HT-29 (cell line): ENCODE measurements around the gene FOXM1. TPM values are rescaled to one million over a fixed set of nuclear protein-coding genes. Genes with fewer than 3 reads are reported as not detected.

Experiments used
- DNase-seq: peaks from one replicate; pipeline ENCODE4 v3.0.0-alpha.2; 2015; ENCODE audit warnings: low spot score
- total RNA-seq: library from RNA; depleted of rRNA; stranded (reverse); fragments of >200 nt; shearing (Covaris generic); gene quantifications from 2 replicates; pipeline ENCODE4 v1.2.3, GENCODE V29; 2014

Gene FOXM1
- total RNA-seq, 1 experiment from 2014 or later: 77.6 TPM

GRCh38 chr12:2836574-2836973 lies 40.4 kb downstream of the FOXM1 start:
- no peak for DNase-seq

- no peak for DNase-seq
These were observed 41.1 kb downstream of the FOXM1 start for GRCh38 chr12:2835691-2836403.

- DNase-seq: no peak
These were observed 42.1 kb downstream of the FOXM1 start, which contains the start of gene NRIP2 for GRCh38 chr12:2834581-2835491. Gene NRIP2 (minus strand): TSS chr12:2835035. CDS start chr12:2834983, 52 bp downstream.

DNA sequence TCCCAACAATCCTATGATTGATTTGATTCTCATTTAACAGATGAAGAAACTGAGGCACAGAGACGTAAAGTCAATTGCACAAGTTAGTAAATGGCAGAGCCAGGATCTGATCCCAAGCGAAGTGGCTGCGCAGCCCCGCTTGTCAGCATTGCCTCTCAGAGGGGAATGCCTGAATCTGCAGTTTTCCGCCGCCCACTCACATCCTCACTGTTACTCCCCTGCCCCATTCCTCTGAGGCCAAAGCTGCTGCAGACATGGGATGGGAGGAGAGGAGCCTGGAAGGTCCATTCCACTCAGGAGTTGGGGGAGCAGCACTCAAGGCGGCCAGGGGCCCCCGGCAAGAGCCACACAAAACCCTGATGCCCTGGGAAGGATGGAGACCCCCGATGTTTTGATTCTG lies 43.2 kb downstream of the FOXM1 start:
- no peak for DNase-seq

DNA sequence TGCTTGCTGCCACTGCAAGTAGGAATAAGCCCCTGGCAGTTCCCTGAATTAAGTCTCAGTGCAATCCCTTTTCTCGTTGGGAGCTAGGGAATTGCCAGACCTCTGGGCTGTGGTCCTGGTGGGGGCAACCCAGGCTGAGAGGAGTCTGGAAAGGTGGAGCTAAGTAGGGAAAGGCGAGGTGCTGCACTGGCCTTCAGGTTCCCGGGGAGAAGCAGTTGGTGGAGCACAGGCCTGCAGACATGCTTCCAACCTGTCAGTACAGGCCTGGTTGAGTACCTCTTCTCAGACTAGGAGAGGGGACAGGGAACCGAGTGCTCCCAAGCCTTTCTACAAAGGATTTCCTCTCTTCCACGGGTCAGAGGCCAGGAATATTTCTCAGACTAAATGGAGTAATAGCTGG lies 43.6 kb downstream of the FOXM1 start:
- no peak for DNase-seq

DNA sequence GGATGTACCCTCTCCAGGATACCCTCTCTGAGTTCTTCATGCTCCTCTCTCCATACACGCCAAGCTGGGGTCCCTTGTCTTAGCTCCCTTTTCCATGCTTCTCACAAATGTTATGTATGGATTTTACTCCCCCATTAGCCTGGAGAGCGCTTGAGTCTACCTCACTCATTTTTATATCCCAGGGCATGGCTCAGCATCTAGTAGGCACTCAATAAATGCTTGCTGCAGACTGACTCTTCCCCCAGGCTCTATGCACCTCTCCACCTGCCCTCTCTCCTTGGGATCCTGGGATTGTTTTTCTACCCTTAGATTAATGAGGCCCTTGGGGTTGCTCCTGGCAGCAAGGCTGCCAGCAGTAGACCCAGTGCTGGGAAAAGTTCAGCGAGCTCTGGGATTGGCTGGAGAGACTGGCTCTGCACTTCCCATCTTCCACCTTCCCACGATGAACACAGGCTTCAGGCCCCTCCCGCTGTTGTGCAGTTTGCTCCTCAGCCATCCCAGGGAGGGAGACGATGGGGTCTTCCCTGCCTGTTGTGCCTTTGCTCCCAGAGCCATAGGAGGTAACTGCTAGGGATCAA lies 44.3 kb downstream of the FOXM1 start:
- DNase-seq: no peak

- DNase-seq: no peak
These were observed 47.7 kb downstream of the FOXM1 start for GRCh38 chr12:2829275-2829674.

DNA sequence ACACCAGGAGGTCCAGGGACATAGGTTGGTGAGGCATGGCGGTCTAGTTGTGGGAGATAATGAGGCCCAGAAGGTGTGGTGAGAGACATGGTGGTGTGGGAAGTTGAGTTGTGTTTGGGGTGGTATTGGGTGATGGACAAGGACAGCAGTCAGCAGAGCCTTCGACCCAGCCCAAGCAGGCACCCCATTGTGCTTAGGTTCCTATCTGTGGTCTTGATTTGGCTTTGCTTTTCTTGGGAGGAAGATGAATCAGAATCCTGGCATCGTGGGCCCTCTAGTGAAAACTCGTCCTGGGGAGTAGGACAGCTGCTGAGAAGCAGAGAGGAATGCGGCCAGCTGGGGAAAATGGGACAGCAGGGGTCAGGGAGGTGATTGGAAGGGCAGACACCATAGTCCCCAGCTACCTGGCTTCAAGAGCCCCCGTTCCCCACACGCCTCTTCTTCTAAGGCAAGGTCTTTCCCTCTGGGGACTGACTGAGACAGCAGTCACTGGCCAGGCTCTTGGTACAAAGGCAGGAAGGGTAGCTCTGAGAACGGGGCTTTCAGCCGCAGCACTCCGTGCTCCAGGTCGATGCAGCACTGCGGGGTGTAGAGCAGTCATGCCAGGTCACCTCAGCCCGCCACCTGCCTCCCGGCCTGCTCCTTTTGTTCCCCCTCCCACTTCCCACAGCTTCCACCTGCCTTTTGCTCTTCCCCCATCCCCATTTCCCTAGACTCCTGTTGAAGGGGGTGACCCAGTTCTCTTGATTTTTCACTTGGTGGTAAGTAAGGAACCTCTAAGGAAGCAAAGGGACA lies 50.1 kb downstream of the FOXM1 start:
- no peak for DNase-seq

GRCh38 chr12:2826036-2826435 lies 50.9 kb downstream of the FOXM1 start:
- DNase-seq: no peak

DNA sequence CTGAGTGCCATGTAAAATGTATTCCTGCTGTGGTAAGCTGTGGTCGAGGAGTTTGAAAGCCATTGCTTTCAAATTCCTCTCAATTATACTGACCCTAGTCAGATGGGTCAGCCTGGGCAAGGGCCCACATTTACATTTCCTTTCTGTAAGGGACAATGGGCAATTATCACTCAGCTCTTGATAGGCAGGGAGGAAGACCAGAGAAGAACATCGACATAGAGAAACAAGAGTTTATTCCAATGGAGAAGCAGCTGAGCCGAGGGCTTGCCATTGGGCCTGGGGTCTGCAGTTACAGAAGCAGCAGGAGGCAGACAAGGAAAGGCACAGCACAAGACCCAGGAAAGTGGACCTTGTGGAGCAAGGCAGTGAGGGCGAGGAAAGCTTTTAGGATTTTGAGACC lies 51.8 kb downstream of the FOXM1 start:
- DNase-seq: no peak

- DNase-seq: no peak
These were observed 52.4 kb downstream of the FOXM1 start for GRCh38 chr12:2824541-2824940.

DNA sequence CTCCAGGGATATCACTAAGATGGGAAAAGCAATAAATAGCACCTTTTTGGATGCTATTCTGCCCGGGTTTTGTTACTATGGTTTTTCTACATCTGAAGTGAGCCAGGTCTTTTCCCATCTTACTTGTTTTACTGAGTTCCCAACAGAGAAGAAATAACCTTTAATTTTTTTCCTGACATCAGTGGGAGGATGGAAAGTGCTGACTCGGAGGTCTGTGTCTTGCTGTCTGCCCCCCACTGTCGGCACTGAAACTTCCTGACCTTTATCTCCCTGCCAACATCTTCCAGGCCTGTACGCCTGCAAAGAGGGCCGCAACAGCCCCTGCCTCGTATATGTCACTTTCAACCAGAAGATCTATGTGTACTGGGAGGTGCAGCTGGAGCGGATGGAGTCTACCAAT lies 53.5 kb downstream of the FOXM1 start:
- no peak for DNase-seq

- DNase-seq: no peak
These were observed 56.5 kb downstream of the FOXM1 start for GRCh38 chr12:2820432-2820831.

DNA sequence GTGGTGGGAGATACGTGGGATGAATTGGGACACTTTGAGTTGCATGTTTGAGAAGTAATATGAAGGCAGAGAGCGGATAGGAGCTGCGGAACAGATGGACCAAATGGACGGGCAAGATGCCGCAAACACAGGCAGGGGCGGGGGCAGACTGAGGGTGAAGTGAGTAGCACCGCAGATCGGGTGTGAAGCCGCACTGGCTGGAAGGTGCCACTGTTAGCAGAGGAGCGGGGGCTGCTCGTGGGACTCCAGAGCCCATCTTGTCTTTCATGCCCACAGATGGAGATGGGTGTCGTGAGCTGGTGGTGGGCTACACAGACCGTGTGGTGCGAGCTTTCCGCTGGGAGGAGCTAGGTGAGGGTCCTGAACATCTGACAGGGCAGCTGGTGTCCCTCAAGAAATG lies 57.2 kb downstream of the FOXM1 start:
- no peak for DNase-seq

DNA sequence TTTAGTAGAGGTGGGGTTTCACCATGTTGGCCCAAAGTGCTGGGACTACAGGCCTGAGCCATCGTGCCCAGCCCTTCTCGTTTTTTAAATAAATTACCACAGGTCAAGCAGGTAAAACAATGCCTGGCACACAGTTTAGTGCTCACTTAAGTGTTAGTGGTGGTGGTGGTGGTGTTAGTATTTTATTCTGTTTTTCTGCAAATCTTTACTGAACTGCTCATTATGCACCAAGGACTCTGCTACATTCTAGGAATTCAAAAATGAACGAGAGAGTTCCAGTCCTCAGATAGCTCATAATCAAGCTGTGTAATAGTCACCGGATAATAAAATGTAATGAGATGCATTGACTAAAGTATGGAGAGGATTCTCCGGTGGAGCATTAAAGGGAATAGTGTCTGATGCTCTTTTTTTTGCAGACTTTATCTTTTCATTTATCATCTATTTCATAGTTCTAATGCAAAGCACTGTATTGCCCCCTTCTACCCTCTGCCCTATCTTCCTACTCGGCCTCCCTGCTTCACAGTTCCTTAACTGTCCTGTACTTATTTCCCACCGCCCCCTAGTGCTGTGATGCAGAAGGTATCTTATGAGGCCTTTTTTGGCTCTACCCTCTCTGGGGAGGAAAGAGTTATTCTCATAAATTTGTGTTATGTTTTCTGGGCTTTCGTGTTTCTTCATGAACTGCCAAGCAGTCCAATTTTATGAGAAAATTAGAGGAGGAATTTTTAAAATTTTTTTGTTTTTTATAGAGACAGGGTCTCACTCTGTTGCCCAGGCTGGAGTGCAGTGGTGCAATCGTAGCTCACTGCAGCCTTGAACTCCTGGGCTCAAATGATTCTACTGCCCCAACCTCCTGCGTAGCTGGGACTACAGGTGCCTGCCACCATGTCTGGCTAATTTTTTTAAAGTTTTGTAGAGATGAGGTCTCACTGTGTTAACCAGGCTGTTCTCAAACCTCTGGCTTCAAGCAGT lies 63.5 kb downstream of the FOXM1 start:
- DNase-seq: peak; percentile 66

DNA sequence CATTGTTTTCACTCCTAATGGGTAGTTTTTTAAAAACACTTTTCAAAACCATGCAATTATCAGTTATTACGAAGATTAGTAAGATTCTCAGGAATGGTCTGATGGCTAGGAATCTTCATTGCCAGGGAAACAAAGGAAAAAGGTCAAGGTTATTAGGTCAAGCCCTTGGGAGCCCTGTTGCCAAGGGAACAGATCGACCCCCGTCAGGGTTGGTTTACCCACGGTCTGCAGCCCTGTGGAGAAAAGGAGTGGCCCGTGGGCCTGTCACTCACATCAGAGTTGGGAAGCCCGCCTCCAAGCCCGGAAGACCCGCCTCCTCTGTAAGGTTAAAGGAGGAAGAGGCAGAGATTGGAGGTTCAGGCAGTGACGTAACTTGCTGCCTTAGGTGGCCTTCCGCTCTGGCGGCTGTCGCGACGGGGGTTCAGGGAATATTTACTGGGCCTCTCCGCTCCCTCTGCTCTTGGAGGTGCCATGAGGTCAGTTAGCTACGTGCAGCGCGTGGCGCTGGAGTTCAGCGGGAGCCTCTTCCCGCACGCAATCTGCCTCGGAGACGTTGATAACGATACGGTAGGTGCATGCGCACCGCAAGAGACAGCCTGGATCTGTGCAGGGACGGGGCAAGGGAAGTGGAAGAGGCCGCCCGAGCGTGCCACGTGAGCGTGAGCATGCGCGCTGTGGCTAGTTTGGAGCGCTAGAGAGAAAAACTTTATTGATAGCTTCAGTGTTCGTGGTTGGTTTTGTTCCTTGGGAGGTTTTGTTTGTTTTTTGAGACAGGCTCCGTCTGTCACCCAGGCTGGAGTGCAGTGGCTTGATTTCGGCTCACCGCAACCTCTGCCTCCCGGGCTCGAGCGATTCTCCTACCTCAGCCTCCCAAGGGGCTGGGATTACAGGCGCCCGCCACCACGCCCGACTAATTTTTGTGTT lies 64.4 kb downstream of the FOXM1 start, which contains the start of gene ITFG2:
TSS of gene ITFG2 (plus strand) at position 379 of the 924 bp plus-strand sequence. CDS start at position 472, 93 bp downstream.
- DNase-seq: peak; percentile 97

DNA sequence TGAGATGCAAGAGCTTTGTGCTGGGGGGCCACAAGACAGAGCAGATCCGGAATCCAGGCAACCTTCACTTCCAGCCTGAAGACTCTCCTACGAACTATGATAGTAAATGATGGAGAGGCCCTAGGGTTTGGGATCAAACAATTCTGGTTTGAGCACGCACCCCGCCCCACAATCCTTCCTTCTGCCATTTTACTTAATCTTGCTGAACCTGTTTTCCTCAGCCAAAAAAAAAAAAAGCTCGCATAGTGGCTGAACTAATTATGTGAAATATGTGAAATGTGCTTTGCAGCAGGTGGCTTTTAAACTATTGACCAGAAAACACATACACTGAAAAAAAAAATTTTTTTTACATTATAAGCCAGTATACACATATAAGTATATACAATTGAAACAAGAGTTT lies 65.2 kb downstream of the FOXM1 start:
- no peak for DNase-seq
